CD4-positive, CD25-positive, alpha-beta regulatory T cell (primary cell): Measurements from ENCODE around the gene TH. TPM values are rescaled to one million over a fixed set of nuclear protein-coding genes. Genes with fewer than 3 reads are reported as not detected.

Source experiments
- ATAC-seq, 2 donors: fragments of 150-1000 bp; cut with Tn5 transposase; one replicate each; pipeline ENCODE4 v1.10.0; 2021; ENCODE audit warnings: low read depth in 2 of 2, moderate number of reproducible peaks in 2 of 2, moderate library complexity in 1 of 2
- DNase-seq, 3 donors: peaks; one replicate each; pipeline versions ENCODE4 v3.0.0 to v3.0.0-alpha.2; 2012 to 2022; ENCODE audit warnings: mixed read lengths in 1 of 3
- H3K27ac ChIP-seq: one replicate; pipeline ENCODE4 v1.7.0; 2013; ENCODE audit warnings: mild to moderate bottlenecking, low read length; ENCODE audit not compliant: insufficient read depth, poor library complexity, severe bottlenecking
- H3K27me3 ChIP-seq: one replicate; pipeline ENCODE4 v1.7.0; 2013; ENCODE audit warnings: low read length; ENCODE audit not compliant: control insufficient read depth, insufficient read depth
- H3K36me3 ChIP-seq: one replicate; pipeline ENCODE4 v1.7.0; 2013; ENCODE audit warnings: mild to moderate bottlenecking, low read length, moderate library complexity; ENCODE audit not compliant: control insufficient read depth, insufficient read depth
- H3K4me1 ChIP-seq: 2 replicates; pipeline ENCODE4 v1.7.0; 2013; ENCODE audit warnings: mild to moderate bottlenecking, low read length; ENCODE audit not compliant: insufficient read depth, control insufficient read depth, poor library complexity, severe bottlenecking
- H3K4me3 ChIP-seq: one replicate; pipeline ENCODE4 v1.7.0; 2013; ENCODE audit warnings: low read depth, mild to moderate bottlenecking, low read length, moderate library complexity
- H3K9me3 ChIP-seq, 2 experiments: 1 replicate in 1 of 2; 2 replicates in 1 of 2; pipeline ENCODE4 v1.7.0; 2013; ENCODE audit warnings: low read length in 2 of 2, mild to moderate bottlenecking in 1 of 2, moderate library complexity in 1 of 2; ENCODE audit not compliant: control insufficient read depth in 2 of 2
- H3K27ac Mint-ChIP-seq, 3 donors: one replicate each; pipeline ENCODE4 v1.8.0; 2020 to 2022; ENCODE audit warnings: mild to moderate bottlenecking in 3 of 3, mixed read lengths in 3 of 3, moderate library complexity in 2 of 3
- H3K27me3 Mint-ChIP-seq: one replicate; pipeline ENCODE4 v1.8.0; 2022; ENCODE audit warnings: mild to moderate bottlenecking, mixed read lengths
- H3K36me3 Mint-ChIP-seq: one replicate; pipeline ENCODE4 v1.8.0; 2020; ENCODE audit warnings: mixed read lengths
- H3K4me1 Mint-ChIP-seq, 4 donors: one replicate each; pipeline ENCODE4 v1.8.0; 2020 to 2022; ENCODE audit warnings: mixed read lengths in 4 of 4, mild to moderate bottlenecking in 1 of 4
- H3K4me3 Mint-ChIP-seq, 4 donors: one replicate each; pipeline ENCODE4 v1.8.0; 2020 to 2022; ENCODE audit warnings: mild to moderate bottlenecking in 4 of 4, mixed read lengths in 4 of 4, moderate library complexity in 3 of 4
- H3K9me3 Mint-ChIP-seq, 7 donors: one replicate each; pipeline ENCODE4 v1.8.0; 2020 to 2022; ENCODE audit warnings: mixed read lengths in 7 of 7, mild to moderate bottlenecking in 3 of 7, moderate library complexity in 2 of 7
- polyA plus RNA-seq, 4 donors: library from polyadenylated mRNA; unstranded; fragments of 300-500 nt; fragmentation: Illumina TruSeq; gene quantifications; one replicate each; pipeline ENCODE4 v1.2.3, GENCODE V29; 2021
- total RNA-seq: library from RNA; stranded (reverse); gene quantifications from one replicate; pipeline ENCODE4 v1.2.3, GENCODE V29; 2022

Gene TH
- total and polyA plus RNA-seq, 5 donors from 2014 or later: not detected

- no peak overlapping the region for H3K4me3 Mint-ChIP-seq
- H3K27me3 Mint-ChIP-seq: no peaks in the 10 kb centered on the region
- no peak overlapping the region for H3K4me3 ChIP-seq
- no peaks in the 10 kb centered on the region for H3K36me3 ChIP-seq
- no peaks in the 10 kb centered on the region for H3K9me3 ChIP-seq
- no peaks in the 10 kb centered on the region for H3K4me1 ChIP-seq
- H3K9me3 Mint-ChIP-seq: no peaks in the 10 kb centered on the region
- ATAC-seq: no peak
- no peak overlapping the region for H3K27ac Mint-ChIP-seq
- no peak overlapping the region for H3K27ac ChIP-seq
- H3K36me3 Mint-ChIP-seq: no peaks in the 10 kb centered on the region
- no peak for DNase-seq
- H3K27me3 ChIP-seq: no peaks in the 10 kb centered on the region
- peaks cover 0 to 7% (median 0%) of the 10 kb centered on the region in 4 donors for H3K4me1 Mint-ChIP-seq
Observed at GRCh38 chr11:2189938-2190656, 18.5 kb upstream of the TH start.

DNA sequence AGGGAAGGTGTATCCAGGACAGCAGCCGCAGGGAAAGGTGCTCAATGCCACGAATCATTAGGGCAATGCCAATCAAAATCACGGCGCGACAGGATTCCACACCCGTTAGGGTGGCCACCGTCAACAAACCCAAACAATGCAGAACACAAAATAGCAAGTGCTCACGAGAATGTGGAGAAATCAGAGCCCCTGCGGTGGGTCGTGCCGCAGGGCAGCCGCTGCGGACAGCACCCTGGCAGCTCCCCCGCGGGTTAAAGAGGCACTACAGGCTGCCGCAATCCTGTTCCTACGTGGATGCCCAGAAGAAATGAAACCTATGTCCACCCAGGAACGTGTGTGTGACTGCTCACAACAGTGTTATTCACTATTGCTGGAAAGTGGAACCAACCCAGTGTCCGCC is 17.1 kb upstream of the TH start:
- DNase-seq (no peak), ATAC-seq (no peak)
- Mint-ChIP-seq H3K9me3 (no peaks in the 10 kb centered on the region), H3K4me3 (no peak overlapping the region), H3K36me3 (no peaks in the 10 kb centered on the region), H3K27ac (no peak overlapping the region), H3K4me1 (peaks cover 0 to 7% (median 0%) of the 10 kb centered on the region in 4 donors), H3K27me3 (no peaks in the 10 kb centered on the region)
- Histone ChIP-seq H3K36me3 (no peaks in the 10 kb centered on the region), H3K4me1 (no peaks in the 10 kb centered on the region), H3K27ac (no peak overlapping the region), H3K27me3 (no peaks in the 10 kb centered on the region), H3K4me3 (no peak overlapping the region), H3K9me3 (no peaks in the 10 kb centered on the region)

DNA sequence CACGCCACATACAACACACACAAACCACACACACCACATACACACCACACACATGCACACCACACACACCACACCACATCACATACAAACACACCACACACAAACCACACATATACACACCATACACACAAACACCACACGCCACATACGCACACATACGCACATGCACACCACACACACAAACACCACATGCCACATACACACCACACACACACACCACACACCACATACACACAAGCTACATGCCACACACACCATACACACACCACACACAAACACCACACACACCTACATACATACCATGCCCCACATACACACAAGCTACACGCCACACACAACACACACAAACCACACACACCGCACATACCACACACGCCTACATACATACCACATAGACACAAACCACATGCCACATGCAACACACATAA is 15.7 kb upstream of the TH start:
- Histone ChIP-seq H3K4me1 (no peaks in the 10 kb centered on the region), H3K27me3 (no peaks in the 10 kb centered on the region), H3K9me3 (no peaks in the 10 kb centered on the region), H3K4me3 (no peak overlapping the region), H3K27ac (no peak overlapping the region), H3K36me3 (no peaks in the 10 kb centered on the region)
- H3K4me3 Mint-ChIP-seq: no peak overlapping the region
- H3K27ac Mint-ChIP-seq: no peak overlapping the region
- DNase-seq (no peak), ATAC-seq (no peak)
- peaks cover 0 to 7% (median 0%) of the 10 kb centered on the region in 4 donors for H3K4me1 Mint-ChIP-seq
- H3K9me3 Mint-ChIP-seq: no peaks in the 10 kb centered on the region
- H3K27me3 Mint-ChIP-seq: no peaks in the 10 kb centered on the region
- no peaks in the 10 kb centered on the region for H3K36me3 Mint-ChIP-seq

- H3K9me3 ChIP-seq: no peaks in the 10 kb centered on the region
- H3K27ac ChIP-seq: no peak overlapping the region
- no peaks in the 10 kb centered on the region for H3K4me1 ChIP-seq
- H3K27me3 Mint-ChIP-seq: no peaks in the 10 kb centered on the region
- no peaks in the 10 kb centered on the region for H3K36me3 ChIP-seq
- H3K4me1 Mint-ChIP-seq: peaks cover 0 to 6% (median 0%) of the 10 kb centered on the region in 4 donors
- H3K9me3 Mint-ChIP-seq: no peaks in the 10 kb centered on the region
- H3K4me3 ChIP-seq: no peak overlapping the region
- H3K27me3 ChIP-seq: no peaks in the 10 kb centered on the region
- no peak overlapping the region for H3K4me3 Mint-ChIP-seq
- peak; percentile 50 to 75 for ATAC-seq
- DNase-seq: peak in 2 of 3 donors; percentile 42 to 58
- no peak overlapping the region for H3K27ac Mint-ChIP-seq
- no peaks in the 10 kb centered on the region for H3K36me3 Mint-ChIP-seq
Observed at GRCh38 chr11:2186669-2187279, 15.2 kb upstream of the TH start.

DNA sequence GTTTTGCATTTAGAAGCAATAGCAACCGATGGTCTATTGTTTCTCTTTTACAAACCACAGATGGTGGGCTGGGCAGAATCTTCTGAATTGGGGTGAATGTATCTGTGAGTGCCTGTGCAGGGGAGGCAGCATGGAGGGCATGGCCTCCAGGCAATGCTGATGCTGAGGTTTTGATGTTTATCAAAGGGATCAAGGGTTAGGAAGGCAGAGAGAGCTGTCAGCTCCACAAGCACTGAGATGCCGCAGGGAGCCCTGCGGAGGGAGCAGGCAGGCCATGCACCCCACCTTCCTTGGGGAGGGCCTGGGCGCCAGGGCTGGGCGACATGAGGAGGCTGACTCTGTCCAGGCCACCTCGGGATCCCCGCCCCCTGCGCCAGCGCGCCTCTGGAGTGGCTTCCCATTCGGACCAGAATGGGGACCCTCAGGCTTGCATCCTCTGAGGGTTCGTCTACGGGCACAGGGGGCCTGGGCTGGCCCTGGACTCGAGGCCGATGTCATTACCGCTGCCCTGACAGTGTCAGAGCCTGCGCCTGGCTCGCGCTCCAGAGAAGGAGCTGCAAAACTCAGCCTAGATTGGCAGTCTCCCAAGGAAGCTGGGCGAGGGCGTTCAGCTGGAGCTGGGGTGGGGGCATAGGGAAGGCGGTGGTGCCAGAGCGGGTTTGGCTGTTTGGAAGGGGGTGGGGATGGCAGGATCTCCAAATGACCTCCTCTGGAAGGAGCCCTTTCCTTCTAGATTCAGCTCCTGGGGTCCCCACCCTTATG is 13.9 kb upstream of the TH start:
- no peak overlapping the region for H3K4me3 Mint-ChIP-seq
- H3K4me1 Mint-ChIP-seq: peaks cover 0 to 2% (median 0%) of the 10 kb centered on the region in 4 donors
- Histone ChIP-seq H3K27ac (no peak overlapping the region), H3K36me3 (no peaks in the 10 kb centered on the region), H3K9me3 (no peaks in the 10 kb centered on the region), H3K4me3 (no peak overlapping the region), H3K4me1 (no peaks in the 10 kb centered on the region), H3K27me3 (no peaks in the 10 kb centered on the region)
- no peak for DNase-seq
- no peaks in the 10 kb centered on the region for H3K27me3 Mint-ChIP-seq
- no peaks in the 10 kb centered on the region for H3K36me3 Mint-ChIP-seq
- no peaks in the 10 kb centered on the region for H3K9me3 Mint-ChIP-seq
- ATAC-seq: no peak
- no peak overlapping the region for H3K27ac Mint-ChIP-seq

GRCh38 chr11:2182692-2183474 is 11.3 kb upstream of the TH start:
- Mint-ChIP-seq H3K4me1 (peaks cover 0 to 2% (median 0%) of the 10 kb centered on the region in 4 donors), H3K27me3 (no peaks in the 10 kb centered on the region), H3K27ac (no peak overlapping the region), H3K36me3 (no peaks in the 10 kb centered on the region), H3K9me3 (no peaks in the 10 kb centered on the region), H3K4me3 (no peak overlapping the region)
- H3K9me3 ChIP-seq: no peaks in the 10 kb centered on the region
- no peak for DNase-seq
- no peak overlapping the region for H3K27ac ChIP-seq
- H3K36me3 ChIP-seq: no peaks in the 10 kb centered on the region
- no peak overlapping the region for H3K4me3 ChIP-seq
- no peak for ATAC-seq
- H3K27me3 ChIP-seq: no peaks in the 10 kb centered on the region
- H3K4me1 ChIP-seq: no peaks in the 10 kb centered on the region

- H3K36me3 Mint-ChIP-seq: no peaks in the 10 kb centered on the region
- Histone ChIP-seq H3K9me3 (no peaks in the 10 kb centered on the region), H3K4me1 (no peaks in the 10 kb centered on the region), H3K27me3 (no peaks in the 10 kb centered on the region), H3K27ac (no peak overlapping the region), H3K36me3 (no peaks in the 10 kb centered on the region), H3K4me3 (no peak overlapping the region)
- H3K27ac Mint-ChIP-seq: no peak overlapping the region
- DNase-seq (no peak), ATAC-seq (no peak)
- no peaks in the 10 kb centered on the region for H3K27me3 Mint-ChIP-seq
- peaks cover 0 to 2% (median 0%) of the 10 kb centered on the region in 4 donors for H3K4me1 Mint-ChIP-seq
- H3K4me3 Mint-ChIP-seq: no peak overlapping the region
- no peaks in the 10 kb centered on the region for H3K9me3 Mint-ChIP-seq
Observed at GRCh38 chr11:2182075-2182474, 10.5 kb upstream of the TH start.
